HEK293 (cell line): ENCODE results near the gene EFCC1.
A peak's percentile ranks its signal among the peaks of the same experiment; 100 is the strongest.

Experiments used
- CTCF ChIA-PET: fragments of 350-600 bp; formaldehyde crosslinking; extraction: SDS; loops from one replicate; lab custom pipeline; 2021; ENCODE audit warnings: antibody characterized with exemption; lab: Yijun Ruan, JAX
- POLR2A ChIA-PET: fragments of 300-600 bp; formaldehyde crosslinking; extraction: SDS; loops from one replicate; lab custom pipeline; 2020; ENCODE audit warnings: antibody characterized with exemption, inconsistent platforms; lab: Yijun Ruan, JAX
- H3K27ac ChIP-seq: fragments of 200-500 bp; sonication (Bioruptor generic); 2 replicates; pipeline ENCODE4 v1.5.1; 2014; ENCODE audit warnings: low read depth, low read length, control low read depth, inconsistent platforms; ENCODE audit errors: extremely low read depth
- H3K36me3 ChIP-seq, 2 experiments: fragments of 200-500 bp in 1 of 2; sonication (Bioruptor generic) in 1 of 2; 1 replicate in 1 of 2; 2 replicates in 1 of 2; pipeline ENCODE4 v1.5.1; 2014 to 2017; ENCODE audit warnings: inconsistent platforms in 2 of 2, low read length in 2 of 2; ENCODE audit not compliant: control insufficient read depth in 2 of 2, insufficient read depth in 1 of 2
- H3K4me1 ChIP-seq: fragments of 200-500 bp; sonication (Bioruptor generic); 2 replicates; pipeline ENCODE4 v1.5.1; 2014; ENCODE audit warnings: mild to moderate bottlenecking, low read length, inconsistent platforms; ENCODE audit not compliant: control insufficient read depth, insufficient read depth
- H3K4me3 ChIP-seq: 2 replicates; pipeline ENCODE4 v1.5.1; 2011; ENCODE audit warnings: low read depth, mild to moderate bottlenecking, control low read depth, low read length, moderate library complexity
- H3K9me3 ChIP-seq: fragments of 200-500 bp; sonication (Bioruptor generic); 2 replicates; pipeline ENCODE4 v1.5.1; 2014; ENCODE audit warnings: low read depth, low read length, inconsistent platforms; ENCODE audit not compliant: control insufficient read depth, insufficient read depth
- BCL11B ChIP-seq: fragments of 450-650 bp; formaldehyde crosslinking; IDR thresholded peaks from 2 replicates; pipeline ENCODE4 v1.5.1; 2016; ENCODE audit warnings: low read depth, missing biosample characterization, missing genetic modification characterization
- FEZF1 ChIP-seq: fragments of 450-650 bp; formaldehyde crosslinking; IDR thresholded peaks from 2 replicates; pipeline ENCODE4 v1.5.1; 2016; ENCODE audit warnings: missing biosample characterization, missing genetic modification characterization
- GFI1B ChIP-seq: fragments of 450-650 bp; formaldehyde crosslinking; IDR thresholded peaks from 2 replicates; pipeline ENCODE4 v1.5.1; 2016; ENCODE audit warnings: missing biosample characterization, missing genetic modification characterization
- KLF1 ChIP-seq: fragments of 450-650 bp; formaldehyde crosslinking; IDR thresholded peaks from 2 replicates; pipeline ENCODE4 v1.5.1; 2016; ENCODE audit warnings: missing biosample characterization, missing genetic modification characterization
- KLF9 ChIP-seq: fragments of 450-650 bp; formaldehyde crosslinking; IDR thresholded peaks from 2 replicates; pipeline ENCODE4 v1.5.1; 2016; ENCODE audit warnings: missing biosample characterization, missing genetic modification characterization, low read depth
- MEIS1 ChIP-seq: sonication (generic); formaldehyde crosslinking; IDR thresholded peaks from 2 replicates; pipeline ENCODE4 v1.8.1; 2022; ENCODE audit warnings: missing genetic modification reagents, mild to moderate bottlenecking, borderline replicate concordance
- ZBTB7A ChIP-seq: fragments of 450-650 bp; formaldehyde crosslinking; IDR thresholded peaks from 2 replicates; pipeline ENCODE4 v1.5.1; 2016; ENCODE audit warnings: low read depth, missing biosample characterization, missing genetic modification characterization
- ZFP41 ChIP-seq: fragments of 450-650 bp; formaldehyde crosslinking; IDR thresholded peaks from 2 replicates; pipeline ENCODE4 v1.5.1; 2016; ENCODE audit warnings: missing biosample characterization, missing genetic modification characterization, borderline replicate concordance
- ZNF174 ChIP-seq: fragments of 450-650 bp; formaldehyde crosslinking; IDR thresholded peaks from 2 replicates; pipeline ENCODE4 v1.5.0; 2017; ENCODE audit warnings: missing biosample characterization, mild to moderate bottlenecking, missing genetic modification characterization
- ZNF202 ChIP-seq: fragments of 450-650 bp; formaldehyde crosslinking; IDR thresholded peaks from 2 replicates; pipeline ENCODE4 v1.5.1; 2016; ENCODE audit warnings: missing biosample characterization, missing genetic modification characterization, borderline replicate concordance
- ZNF341 ChIP-seq: fragments of 450-650 bp; formaldehyde crosslinking; IDR thresholded peaks from 2 replicates; pipeline ENCODE4; 2016; ENCODE audit warnings: low read depth, missing biosample characterization, missing genetic modification characterization
- ZNF366 ChIP-seq: fragments of 450-650 bp; formaldehyde crosslinking; conservative IDR thresholded peaks from 2 replicates; pipeline ENCODE4 v1.5.1; 2016; ENCODE audit warnings: missing biosample characterization, missing genetic modification characterization
- ZNF561 ChIP-seq: fragments of 450-650 bp; IDR thresholded peaks from 2 replicates; pipeline ENCODE4 v1.5.1; 2018; ENCODE audit warnings: missing biosample characterization, missing genetic modification characterization, borderline replicate concordance
- ZNF621 ChIP-seq: fragments of 450-650 bp; formaldehyde crosslinking; IDR thresholded peaks from 2 replicates; pipeline ENCODE4 v1.5.1; 2017; ENCODE audit warnings: missing biosample characterization, missing genetic modification characterization
- ZNF654 ChIP-seq: fragments of 450-650 bp; formaldehyde crosslinking; IDR thresholded peaks from 2 replicates; pipeline ENCODE4 v1.5.1; 2016; ENCODE audit warnings: low read depth, missing biosample characterization, missing genetic modification characterization
- TF ChIP-seq, protein P1 (sequence below): fragments of 450-650 bp; formaldehyde crosslinking; IDR thresholded peaks from 2 replicates; pipeline ENCODE4 v1.5.1; 2016; ENCODE audit warnings: missing biosample characterization, missing genetic modification characterization
- TF ChIP-seq, protein P2 (sequence below): fragments of 450-650 bp; formaldehyde crosslinking; IDR thresholded peaks from 2 replicates; pipeline ENCODE4 v1.5.1; 2016; ENCODE audit warnings: missing biosample characterization, missing genetic modification characterization

The EFCC1 gene

DNA sequence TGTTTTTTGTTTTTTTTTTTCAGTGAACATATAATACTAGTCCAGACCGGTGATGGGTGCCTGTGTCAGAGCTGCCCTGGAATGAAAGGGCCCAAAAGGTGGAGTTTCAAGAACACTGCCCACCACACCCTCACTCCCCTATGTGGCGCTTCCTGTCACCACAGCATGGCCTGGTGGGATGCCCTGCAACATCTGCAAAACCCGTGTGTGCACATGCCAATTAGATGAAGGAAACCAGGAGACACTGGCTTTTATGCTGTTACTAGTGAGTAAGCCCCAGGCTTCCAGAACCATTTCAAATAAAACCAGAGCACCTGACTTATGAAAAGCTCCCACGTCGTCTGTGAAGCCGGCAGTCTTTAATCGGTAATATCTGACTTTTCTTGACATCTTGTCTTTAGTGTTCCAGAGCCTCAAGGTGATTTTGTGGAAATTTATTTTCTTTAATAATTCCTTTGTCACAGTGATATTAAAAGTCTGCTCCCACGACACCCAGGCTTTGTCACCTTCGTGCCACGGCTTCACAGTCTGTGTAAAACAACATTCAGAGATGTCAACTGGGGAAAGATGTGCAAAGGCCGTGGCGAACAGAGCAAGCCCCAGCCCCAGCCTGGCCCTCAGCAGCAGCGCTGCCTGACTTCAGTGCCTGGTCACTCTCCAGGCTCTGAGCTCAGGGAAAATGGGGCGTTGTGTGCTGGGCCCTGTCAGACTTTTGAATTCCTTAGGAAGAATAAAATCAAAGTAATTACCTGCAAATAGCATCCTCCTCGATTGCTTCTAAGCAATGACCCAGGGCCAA is 13.6 kb upstream of the EFCC1 start:
- CTCF ChIA-PET = interaction anchor here (1.1 to 2.6 kb wide), 2 partner anchors 17 to 39 kb away, joined by 4 to 11 read pairs; no protein-coding TSS in a partner anchor
- H3K4me3 ChIP-seq = no peak overlapping the region
- no peaks in the 10 kb centered on the region for H3K36me3 ChIP-seq
- no peaks in the 10 kb centered on the region for H3K9me3 ChIP-seq
- no peak overlapping the region for H3K27ac ChIP-seq
- TF ChIP-seq KLF1 (tag by site-specific recombination) (peak; percentile 37; the same call in 1 of the 2 replicates), ZNF366 (tag by site-specific recombination) (no peak)
- H3K4me1 ChIP-seq = no peaks in the 10 kb centered on the region
- POLR2A ChIA-PET = no interaction called here

DNA sequence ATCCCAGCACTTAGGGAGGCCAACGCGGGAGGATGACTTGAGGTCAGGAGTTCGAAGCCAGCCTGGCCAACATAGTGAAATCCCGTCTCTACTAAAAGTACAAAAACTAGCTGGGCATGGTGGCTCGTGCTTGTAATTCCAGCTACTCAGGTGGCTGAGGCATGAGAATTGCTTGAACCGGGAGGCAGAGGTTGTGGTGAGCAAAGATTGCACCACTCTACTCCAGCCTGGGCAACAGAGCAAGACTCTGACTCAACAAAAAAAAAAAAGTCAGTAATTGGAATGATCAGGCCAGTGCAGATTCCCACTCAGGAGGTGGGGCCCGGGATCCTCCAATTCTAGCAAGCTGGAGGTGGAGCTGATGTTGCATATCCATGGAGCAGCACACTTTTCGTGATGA is 12.8 kb upstream of the EFCC1 start:
- Histone ChIP-seq H3K9me3 (no peaks in the 10 kb centered on the region), H3K27ac (no peak overlapping the region), H3K36me3 (no peaks in the 10 kb centered on the region), H3K4me1 (no peaks in the 10 kb centered on the region)
- ChIA-PET POLR2A (interaction anchor here (0.6 kb wide), 1 partner anchor 1147 kb away, joined by 3 read pairs; no protein-coding TSS in a partner anchor), CTCF (interaction anchor here (0.6 to 2.6 kb wide), 3 partner anchors 18 to 415 kb away, joined by 4 to 11 read pairs (median 4); no protein-coding TSS in a partner anchor)
- TF ChIP-seq, protein P1, sequence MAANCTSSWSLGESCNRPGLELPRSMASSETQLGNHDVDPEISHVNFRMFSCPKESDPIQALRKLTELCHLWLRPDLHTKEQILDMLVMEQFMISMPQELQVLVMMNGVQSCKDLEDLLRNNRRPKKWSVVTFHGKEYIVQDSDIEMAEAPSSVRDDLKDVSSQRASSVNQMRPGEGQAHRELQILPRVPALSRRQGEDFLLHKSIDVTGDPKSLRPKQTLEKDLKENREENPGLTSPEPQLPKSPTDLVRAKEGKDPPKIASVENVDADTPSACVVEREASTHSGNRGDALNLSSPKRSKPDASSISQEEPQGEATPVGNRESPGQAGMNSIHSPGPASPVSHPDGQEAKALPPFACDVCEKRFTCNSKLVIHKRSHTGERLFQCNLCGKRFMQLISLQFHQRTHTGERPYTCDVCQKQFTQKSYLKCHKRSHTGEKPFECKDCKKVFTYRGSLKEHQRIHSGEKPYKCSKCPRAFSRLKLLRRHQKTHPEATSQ (tag by site-specific recombination) = no peak
- TF ChIP-seq ZNF561 (tag by site-specific recombination) (no peak), ZBTB7A (tag by site-specific recombination) (no peak), ZFP41 (tag by site-specific recombination) (no peak)
- TF ChIP-seq, protein P2, sequence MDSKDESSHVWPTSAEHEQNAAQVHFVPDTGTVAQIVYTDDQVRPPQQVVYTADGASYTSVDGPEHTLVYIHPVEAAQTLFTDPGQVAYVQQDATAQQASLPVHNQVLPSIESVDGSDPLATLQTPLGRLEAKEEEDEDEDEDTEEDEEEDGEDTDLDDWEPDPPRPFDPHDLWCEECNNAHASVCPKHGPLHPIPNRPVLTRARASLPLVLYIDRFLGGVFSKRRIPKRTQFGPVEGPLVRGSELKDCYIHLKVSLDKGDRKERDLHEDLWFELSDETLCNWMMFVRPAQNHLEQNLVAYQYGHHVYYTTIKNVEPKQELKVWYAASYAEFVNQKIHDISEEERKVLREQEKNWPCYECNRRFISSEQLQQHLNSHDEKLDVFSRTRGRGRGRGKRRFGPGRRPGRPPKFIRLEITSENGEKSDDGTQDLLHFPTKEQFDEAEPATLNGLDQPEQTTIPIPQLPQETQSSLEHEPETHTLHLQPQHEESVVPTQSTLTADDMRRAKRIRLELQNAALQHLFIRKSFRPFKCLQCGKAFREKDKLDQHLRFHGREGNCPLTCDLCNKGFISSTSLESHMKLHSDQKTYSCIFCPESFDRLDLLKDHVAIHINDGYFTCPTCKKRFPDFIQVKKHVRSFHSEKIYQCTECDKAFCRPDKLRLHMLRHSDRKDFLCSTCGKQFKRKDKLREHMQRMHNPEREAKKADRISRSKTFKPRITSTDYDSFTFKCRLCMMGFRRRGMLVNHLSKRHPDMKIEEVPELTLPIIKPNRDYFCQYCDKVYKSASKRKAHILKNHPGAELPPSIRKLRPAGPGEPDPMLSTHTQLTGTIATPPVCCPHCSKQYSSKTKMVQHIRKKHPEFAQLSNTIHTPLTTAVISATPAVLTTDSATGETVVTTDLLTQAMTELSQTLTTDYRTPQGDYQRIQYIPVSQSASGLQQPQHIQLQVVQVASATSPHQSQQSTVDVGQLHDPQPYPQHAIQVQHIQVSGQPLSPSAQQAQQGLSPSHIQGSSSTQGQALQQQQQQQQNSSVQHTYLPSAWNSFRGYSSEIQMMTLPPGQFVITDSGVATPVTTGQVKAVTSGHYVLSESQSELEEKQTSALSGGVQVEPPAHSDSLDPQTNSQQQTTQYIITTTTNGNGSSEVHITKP = peak; percentile 18; the same call in 1 of the 2 replicates
- TF ChIP-seq, all 188 proteins: peak for 1
- no peak overlapping the region for H3K4me3 ChIP-seq

DNA sequence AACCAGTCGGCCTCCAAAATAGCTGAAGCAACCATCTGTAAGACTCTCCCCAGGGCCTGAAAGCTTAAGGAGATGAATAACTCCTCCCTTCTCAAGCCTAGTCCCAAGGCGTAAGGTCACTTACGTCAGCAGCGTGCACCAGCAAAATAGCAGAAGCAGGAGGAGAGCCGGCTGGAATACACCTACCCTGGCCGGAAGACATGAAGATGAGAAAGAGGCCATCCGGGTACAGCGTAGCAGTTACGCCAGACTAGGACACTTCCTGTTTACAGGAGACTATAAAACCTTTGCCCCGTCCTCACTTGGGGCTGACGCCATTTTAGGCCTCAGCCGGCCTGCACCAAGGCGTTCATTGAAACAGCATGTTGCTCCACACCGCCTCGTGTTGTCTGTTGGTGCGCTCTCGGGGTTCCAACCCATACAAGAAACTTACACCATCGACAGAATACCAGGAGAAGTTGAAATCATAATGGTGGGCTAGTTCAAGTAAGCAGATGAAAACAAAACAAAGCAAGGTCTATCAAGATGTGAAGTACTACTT is 9.7 kb upstream of the EFCC1 start:
- Histone ChIP-seq H3K4me1 (no peaks in the 10 kb centered on the region), H3K27ac (no peak overlapping the region), H3K9me3 (no peaks in the 10 kb centered on the region)
- CTCF ChIA-PET = no interaction called here
- TF ChIP-seq BCL11B (tag by site-specific recombination) (no peak), MEIS1 (CRISPR knock-in tag) (no peak), GFI1B (no peak), ZNF341 (tag by site-specific recombination) (no peak), KLF9 (tag by site-specific recombination) (no peak), ZNF621 (tag by site-specific recombination) (no peak), FEZF1 (tag by site-specific recombination) (no peak), ZNF654 (tag by site-specific recombination) (no peak), ZNF202 (tag by site-specific recombination) (no peak), ZNF174 (tag by site-specific recombination) (no peak)
- TF ChIP-seq, protein P1 (tag by site-specific recombination) = no peak
- TF ChIP-seq, all 188 proteins: peak for 0
- H3K4me3 ChIP-seq = no peak overlapping the region
- POLR2A ChIA-PET = no interaction called here
- H3K36me3 ChIP-seq = no peaks in the 10 kb centered on the region
